RWPE2 (cell line): ENCODE data around the gene CCR5AS.

Experiments
- ATAC-seq: fragments of 200-7000 bp; cut with Tn5 transposase; 3 replicates; pipeline ENCODE4 v1.9.1; 2021; ENCODE audit warnings: low read depth
- DNase-seq: peaks from one replicate; pipeline ENCODE4 v3.0.0-alpha.2; 2020; ENCODE audit warnings: low spot score
- H3K27ac ChIP-seq: fragments of 450-650 bp; 2 replicates; pipeline ENCODE4 v1.5.1; 2017; ENCODE audit warnings: mild to moderate bottlenecking; ENCODE audit not compliant: poor library complexity, severe bottlenecking
- H3K27me3 ChIP-seq: fragments of 250-450 bp; sonication (Bioruptor Pico); 2 replicates; pipeline ENCODE4 v1.5.1; 2021; ENCODE audit warnings: mild to moderate bottlenecking, moderate library complexity; ENCODE audit not compliant: insufficient read depth, poor library complexity, severe bottlenecking
- H3K36me3 ChIP-seq: fragments of 250-450 bp; sonication (Bioruptor Pico); 2 replicates; pipeline ENCODE4 v1.5.1; 2020; ENCODE audit warnings: low read depth, mild to moderate bottlenecking, moderate library complexity
- H3K4me1 ChIP-seq: fragments of 250-450 bp; sonication (Bioruptor Pico); 2 replicates; pipeline ENCODE4 v1.5.1; 2021; ENCODE audit warnings: mild to moderate bottlenecking, moderate library complexity; ENCODE audit not compliant: insufficient read depth, poor library complexity, severe bottlenecking
- H3K4me3 ChIP-seq: fragments of 250-450 bp; sonication (Bioruptor Pico); 2 replicates; pipeline ENCODE4 v1.5.1; 2021; ENCODE audit warnings: mild to moderate bottlenecking, moderate library complexity; ENCODE audit not compliant: severe bottlenecking
- H3K9me3 ChIP-seq: fragments of 250-450 bp; sonication (Bioruptor Pico); 2 replicates; pipeline ENCODE4 v1.5.1; 2021; ENCODE audit warnings: mild to moderate bottlenecking, moderate library complexity; ENCODE audit not compliant: severe bottlenecking
- TF ChIP-seq, protein P1 (sequence below): fragments of 450-650 bp; IDR thresholded peaks from one replicate; pipeline ENCODE4 v1.5.1; 2017; ENCODE audit warnings: mild to moderate bottlenecking, moderate library complexity; ENCODE audit not compliant: poor library complexity, severe bottlenecking

CCR5AS gene

DNA sequence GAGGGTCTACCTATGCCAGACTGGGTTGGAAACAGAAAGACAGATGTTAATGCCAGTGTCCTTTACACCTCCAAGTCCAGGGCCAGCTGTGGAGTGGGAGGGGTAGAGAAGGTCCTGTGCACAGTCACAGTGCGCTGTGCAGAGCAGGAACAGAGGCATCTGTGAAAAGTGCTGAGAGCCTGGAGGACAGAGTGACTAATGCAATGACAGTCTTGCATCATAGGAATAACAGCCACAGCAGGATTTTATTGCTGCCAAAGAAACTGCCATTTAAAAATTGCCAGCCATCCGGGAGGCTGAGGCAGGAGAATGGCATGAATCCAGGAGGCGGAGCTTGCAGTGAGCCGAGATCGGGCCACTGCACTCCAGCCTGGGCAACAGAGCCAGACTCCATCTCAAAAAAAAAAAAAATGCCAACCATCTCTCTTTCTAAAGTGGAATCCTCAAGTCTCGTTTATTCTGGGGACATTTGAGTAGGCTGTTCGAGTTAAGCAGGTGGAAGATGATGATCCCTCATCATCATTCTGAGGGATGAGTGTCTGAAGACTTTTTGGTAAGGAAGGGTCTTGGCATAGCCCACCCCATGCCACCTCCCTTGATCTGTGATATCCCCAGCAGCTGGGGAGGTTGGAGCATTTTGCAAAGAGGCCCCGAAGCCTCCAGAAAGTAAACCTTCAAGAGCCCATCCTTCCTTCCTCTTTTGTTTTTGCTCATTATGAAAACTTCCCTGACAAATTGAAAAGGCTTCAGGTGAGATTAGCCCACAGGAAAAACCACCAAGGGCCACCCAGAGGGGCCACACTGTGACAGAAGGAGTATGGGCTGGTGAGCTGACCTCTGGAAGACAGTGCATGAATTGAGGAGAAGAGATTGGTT is 45.2 kb downstream of the CCR5AS start:
- ATAC-seq (no peak), DNase-seq (no peak)
- Histone ChIP-seq H3K4me3 (no peak overlapping the region), H3K27ac (no peak overlapping the region), H3K36me3 (no peaks in the 10 kb centered on the region), H3K4me1 (no peaks in the 10 kb centered on the region), H3K9me3 (no peaks in the 10 kb centered on the region), H3K27me3 (no peaks in the 10 kb centered on the region)
- TF ChIP-seq, protein P1, sequence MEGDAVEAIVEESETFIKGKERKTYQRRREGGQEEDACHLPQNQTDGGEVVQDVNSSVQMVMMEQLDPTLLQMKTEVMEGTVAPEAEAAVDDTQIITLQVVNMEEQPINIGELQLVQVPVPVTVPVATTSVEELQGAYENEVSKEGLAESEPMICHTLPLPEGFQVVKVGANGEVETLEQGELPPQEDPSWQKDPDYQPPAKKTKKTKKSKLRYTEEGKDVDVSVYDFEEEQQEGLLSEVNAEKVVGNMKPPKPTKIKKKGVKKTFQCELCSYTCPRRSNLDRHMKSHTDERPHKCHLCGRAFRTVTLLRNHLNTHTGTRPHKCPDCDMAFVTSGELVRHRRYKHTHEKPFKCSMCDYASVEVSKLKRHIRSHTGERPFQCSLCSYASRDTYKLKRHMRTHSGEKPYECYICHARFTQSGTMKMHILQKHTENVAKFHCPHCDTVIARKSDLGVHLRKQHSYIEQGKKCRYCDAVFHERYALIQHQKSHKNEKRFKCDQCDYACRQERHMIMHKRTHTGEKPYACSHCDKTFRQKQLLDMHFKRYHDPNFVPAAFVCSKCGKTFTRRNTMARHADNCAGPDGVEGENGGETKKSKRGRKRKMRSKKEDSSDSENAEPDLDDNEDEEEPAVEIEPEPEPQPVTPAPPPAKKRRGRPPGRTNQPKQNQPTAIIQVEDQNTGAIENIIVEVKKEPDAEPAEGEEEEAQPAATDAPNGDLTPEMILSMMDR: no peak

DNA sequence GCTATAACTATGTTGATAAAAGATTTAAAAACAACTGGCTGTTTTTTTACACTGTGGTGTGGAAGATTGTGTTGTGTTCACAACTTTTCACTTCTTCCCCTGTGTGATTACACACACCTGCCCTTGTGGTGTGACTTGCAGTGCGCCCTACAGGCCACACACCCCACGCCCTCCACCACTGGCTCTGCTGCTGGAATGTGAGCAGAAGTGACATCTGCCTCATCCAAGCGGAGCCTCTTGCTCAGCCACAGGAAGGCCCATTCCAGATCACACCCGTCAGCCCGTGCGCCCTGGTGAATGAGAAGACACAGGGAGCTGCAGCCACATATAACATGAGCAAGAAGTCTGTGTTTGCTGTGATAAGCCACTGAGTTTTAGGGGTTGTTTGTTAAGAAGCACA is 46.0 kb downstream of the CCR5AS start:
- DNase-seq: no peak
- no peak for ATAC-seq
- Histone ChIP-seq H3K27ac (no peak overlapping the region), H3K4me1 (no peaks in the 10 kb centered on the region), H3K4me3 (no peak overlapping the region), H3K36me3 (no peaks in the 10 kb centered on the region), H3K9me3 (no peaks in the 10 kb centered on the region), H3K27me3 (peaks cover 6% of the 10 kb centered on the region)
- TF ChIP-seq, protein P1: no peak

DNA sequence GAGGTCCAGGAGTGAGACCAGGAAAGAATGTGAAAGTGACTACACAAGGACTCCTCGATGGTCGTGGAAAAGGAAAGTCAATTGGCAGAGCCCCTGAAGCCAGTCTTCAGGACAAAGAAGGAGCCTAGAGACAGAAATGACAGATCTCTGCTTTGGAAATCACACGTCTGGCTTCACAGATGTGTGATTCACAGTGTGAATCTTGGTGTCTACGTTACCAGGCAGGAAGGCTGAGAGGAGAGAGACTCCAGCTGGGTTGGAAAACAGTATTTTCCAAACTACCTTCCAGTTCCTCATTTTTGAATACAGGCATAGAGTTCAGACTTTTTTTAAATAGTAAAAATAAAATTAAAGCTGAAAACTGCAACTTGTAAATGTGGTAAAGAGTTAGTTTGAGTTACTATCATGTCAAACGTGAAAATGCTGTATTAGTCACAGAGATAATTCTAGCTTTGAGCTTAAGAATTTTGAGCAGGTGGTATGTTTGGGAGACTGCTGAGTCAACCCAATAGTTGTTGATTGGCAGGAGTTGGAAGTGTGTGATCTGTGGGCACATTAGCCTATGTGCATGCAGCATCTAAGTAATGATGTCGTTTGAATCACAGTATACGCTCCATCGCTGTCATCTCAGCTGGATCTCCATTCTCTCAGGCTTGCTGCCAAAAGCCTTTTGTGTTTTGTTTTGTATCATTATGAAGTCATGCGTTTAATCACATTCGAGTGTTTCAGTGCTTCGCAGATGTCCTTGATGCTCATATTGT is 47.0 kb downstream of the CCR5AS start:
- H3K9me3 ChIP-seq: no peaks in the 10 kb centered on the region
- ATAC-seq: no peak
- no peaks in the 10 kb centered on the region for H3K36me3 ChIP-seq
- TF ChIP-seq, protein P1: no peak
- no peak overlapping the region for H3K4me3 ChIP-seq
- no peak for DNase-seq
- H3K27me3 ChIP-seq: peaks cover 16% of the 10 kb centered on the region
- H3K4me1 ChIP-seq: no peaks in the 10 kb centered on the region
- H3K27ac ChIP-seq: no peak overlapping the region

DNA sequence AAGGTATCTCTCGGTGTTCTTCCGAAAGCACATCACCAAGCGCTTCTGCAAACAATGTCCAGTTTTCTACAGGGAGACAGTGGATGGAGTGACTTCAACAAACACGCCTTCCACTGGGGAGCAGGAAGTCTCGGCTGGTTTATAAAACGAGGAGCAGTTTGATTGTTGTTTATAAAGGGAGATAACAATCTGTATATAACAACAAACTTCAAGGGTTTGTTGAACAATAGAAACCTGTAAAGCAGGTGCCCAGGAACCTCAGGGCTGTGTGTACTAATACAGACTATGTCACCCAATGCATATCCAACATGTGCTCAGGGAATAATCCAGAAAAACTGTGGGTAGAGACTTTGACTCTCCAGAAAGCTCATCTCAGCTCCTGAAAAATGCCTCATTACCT is 48.4 kb downstream of the CCR5AS start:
- TF ChIP-seq, protein P1: no peak
- H3K27ac ChIP-seq: no peak overlapping the region
- H3K4me3 ChIP-seq: no peak overlapping the region
- ATAC-seq (no peak), DNase-seq (no peak)
- H3K36me3 ChIP-seq: no peaks in the 10 kb centered on the region
- peaks cover 30% of the 10 kb centered on the region for H3K27me3 ChIP-seq
- H3K4me1 ChIP-seq: no peaks in the 10 kb centered on the region
- H3K9me3 ChIP-seq: no peaks in the 10 kb centered on the region
